ENCODE data around the gene CHST1.

The CHST1 gene

GRCh38 chr11:45665206-45665932 lies at the start of gene CHST1:
TSS of gene CHST1 (minus strand) at chr11:45665622. CDS start at chr11:45650923, 14,699 bp downstream.
- no peaks in the 10 kb centered on the region for H3K36me3 Mint-ChIP-seq (ENCODE audit: low read depth)
- DNase-seq: peak; percentile 45
- H3K4me3 Mint-ChIP-seq: peak within 1 kb of the TSS; percentile 64
- peaks cover 79% of the 10 kb centered on the region for H3K27me3 Mint-ChIP-seq
- H3K27ac Mint-ChIP-seq: no peak within 1 kb of the TSS
- H3K4me1 Mint-ChIP-seq (ENCODE audit: low read depth): peaks cover 9% of the 10 kb centered on the region
- H3K9me3 Mint-ChIP-seq: no peaks in the 10 kb centered on the region

DNA sequence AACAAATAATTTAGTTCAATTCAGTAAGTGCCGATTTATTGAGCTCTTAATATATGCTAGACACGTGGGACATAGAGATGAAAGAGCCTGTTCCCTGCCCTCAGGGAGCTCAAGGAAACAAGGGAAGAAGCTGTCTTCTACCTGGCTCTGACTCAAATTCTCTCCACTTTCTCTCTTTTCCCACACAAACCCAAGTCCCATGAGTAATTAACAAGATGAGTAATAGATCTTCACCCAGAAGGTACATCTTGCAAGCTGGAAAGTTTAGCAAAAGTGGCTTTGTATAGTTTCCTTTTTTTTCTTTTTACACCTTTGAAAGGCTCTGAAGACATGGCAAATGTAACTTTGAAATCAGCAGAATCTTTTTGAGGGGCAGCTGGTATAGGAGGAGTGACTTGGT lies 48.2 kb upstream of the CHST1 start:
- no peak for DNase-seq
- Mint-ChIP-seq H3K4me3 (no peak overlapping the region), H3K27me3 (peaks cover 47% of the 10 kb centered on the region), H3K9me3 (no peaks in the 10 kb centered on the region), H3K4me1 (ENCODE audit: low read depth) (peaks cover 9% of the 10 kb centered on the region), H3K27ac (no peak overlapping the region), H3K36me3 (ENCODE audit: low read depth) (no peaks in the 10 kb centered on the region)

- no peaks in the 10 kb centered on the region for H3K9me3 Mint-ChIP-seq
- no peaks in the 10 kb centered on the region for H3K36me3 Mint-ChIP-seq (ENCODE audit: low read depth)
- no peak overlapping the region for H3K27ac Mint-ChIP-seq
- peaks cover 63% of the 10 kb centered on the region for H3K27me3 Mint-ChIP-seq
- no peak for DNase-seq
- H3K4me3 Mint-ChIP-seq: no peak overlapping the region
- H3K4me1 Mint-ChIP-seq (ENCODE audit: low read depth): peaks cover 9% of the 10 kb centered on the region
Measured at GRCh38 chr11:45710561-45710960, 45.1 kb upstream of the CHST1 start.

- Mint-ChIP-seq H3K9me3 (no peaks in the 10 kb centered on the region), H3K27me3 (peaks cover 56% of the 10 kb centered on the region), H3K27ac (no peak overlapping the region), H3K36me3 (ENCODE audit: low read depth) (no peaks in the 10 kb centered on the region), H3K4me3 (no peak overlapping the region), H3K4me1 (ENCODE audit: low read depth) (peaks cover 7% of the 10 kb centered on the region)
- DNase-seq: no peak
Measured at GRCh38 chr11:45708887-45709663, 43.7 kb upstream of the CHST1 start.

DNA sequence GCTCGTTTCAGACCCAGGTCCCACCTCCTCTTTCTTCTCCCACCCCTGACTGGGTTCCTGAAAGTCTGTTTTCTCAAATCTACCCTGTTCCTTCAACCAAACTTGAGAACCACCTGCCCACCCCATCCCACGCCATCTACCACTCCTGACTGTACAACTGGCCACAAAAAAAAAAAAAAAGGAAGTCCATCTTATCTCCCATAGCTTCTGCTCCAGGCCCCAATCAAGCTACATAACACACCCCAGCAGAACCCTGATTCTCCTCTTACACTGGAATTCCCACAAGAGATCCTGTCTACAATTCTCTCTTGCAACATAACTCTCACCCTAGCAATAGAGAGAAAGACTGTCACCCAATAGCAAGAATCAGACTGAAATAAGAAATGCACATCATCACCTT lies 39.2 kb upstream of the CHST1 start:
- no peak for DNase-seq
- Mint-ChIP-seq H3K9me3 (no peaks in the 10 kb centered on the region), H3K27ac (no peak overlapping the region), H3K27me3 (peaks cover 45% of the 10 kb centered on the region), H3K4me1 (ENCODE audit: low read depth) (no peaks in the 10 kb centered on the region), H3K4me3 (no peak overlapping the region), H3K36me3 (ENCODE audit: low read depth) (no peaks in the 10 kb centered on the region)

GRCh38 chr11:45704133-45704532 lies 38.7 kb upstream of the CHST1 start:
- no peaks in the 10 kb centered on the region for H3K36me3 Mint-ChIP-seq (ENCODE audit: low read depth)
- no peak overlapping the region for H3K27ac Mint-ChIP-seq
- DNase-seq: no peak
- H3K9me3 Mint-ChIP-seq: no peaks in the 10 kb centered on the region
- H3K4me1 Mint-ChIP-seq (ENCODE audit: low read depth): no peaks in the 10 kb centered on the region
- no peak overlapping the region for H3K4me3 Mint-ChIP-seq
- H3K27me3 Mint-ChIP-seq: peaks cover 44% of the 10 kb centered on the region

DNA sequence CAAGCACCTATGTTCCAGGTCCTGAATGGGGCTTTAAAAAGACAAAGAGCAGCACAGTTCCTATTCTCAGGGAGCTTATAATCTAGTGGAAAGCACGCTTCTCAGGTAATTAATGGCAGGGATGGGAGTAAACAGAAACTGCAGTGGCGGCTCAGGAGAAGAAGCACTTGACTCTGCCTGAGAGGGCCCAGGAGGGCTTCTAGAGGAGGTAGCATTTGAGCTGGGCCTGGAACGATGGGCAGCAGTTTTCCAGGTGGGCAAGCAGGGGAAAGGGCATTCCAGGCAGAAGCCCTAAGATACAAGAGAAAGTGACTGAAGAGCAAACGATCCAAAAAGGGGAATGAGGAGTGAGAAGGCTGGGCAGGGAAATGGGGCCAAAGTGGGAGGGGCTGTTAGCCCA lies 37.1 kb upstream of the CHST1 start:
- no peaks in the 10 kb centered on the region for H3K36me3 Mint-ChIP-seq (ENCODE audit: low read depth)
- H3K27ac Mint-ChIP-seq: no peak overlapping the region
- no peaks in the 10 kb centered on the region for H3K4me1 Mint-ChIP-seq (ENCODE audit: low read depth)
- DNase-seq: no peak
- no peak overlapping the region for H3K4me3 Mint-ChIP-seq
- no peaks in the 10 kb centered on the region for H3K9me3 Mint-ChIP-seq
- H3K27me3 Mint-ChIP-seq: peaks cover 35% of the 10 kb centered on the region

GRCh38 chr11:45698777-45699497 lies 33.5 kb upstream of the CHST1 start:
- DNase-seq: no peak
- Mint-ChIP-seq H3K4me1 (ENCODE audit: low read depth) (no peaks in the 10 kb centered on the region), H3K27me3 (peaks cover 24% of the 10 kb centered on the region), H3K4me3 (no peak overlapping the region), H3K9me3 (no peaks in the 10 kb centered on the region), H3K27ac (no peak overlapping the region), H3K36me3 (ENCODE audit: low read depth) (no peaks in the 10 kb centered on the region)

DNA sequence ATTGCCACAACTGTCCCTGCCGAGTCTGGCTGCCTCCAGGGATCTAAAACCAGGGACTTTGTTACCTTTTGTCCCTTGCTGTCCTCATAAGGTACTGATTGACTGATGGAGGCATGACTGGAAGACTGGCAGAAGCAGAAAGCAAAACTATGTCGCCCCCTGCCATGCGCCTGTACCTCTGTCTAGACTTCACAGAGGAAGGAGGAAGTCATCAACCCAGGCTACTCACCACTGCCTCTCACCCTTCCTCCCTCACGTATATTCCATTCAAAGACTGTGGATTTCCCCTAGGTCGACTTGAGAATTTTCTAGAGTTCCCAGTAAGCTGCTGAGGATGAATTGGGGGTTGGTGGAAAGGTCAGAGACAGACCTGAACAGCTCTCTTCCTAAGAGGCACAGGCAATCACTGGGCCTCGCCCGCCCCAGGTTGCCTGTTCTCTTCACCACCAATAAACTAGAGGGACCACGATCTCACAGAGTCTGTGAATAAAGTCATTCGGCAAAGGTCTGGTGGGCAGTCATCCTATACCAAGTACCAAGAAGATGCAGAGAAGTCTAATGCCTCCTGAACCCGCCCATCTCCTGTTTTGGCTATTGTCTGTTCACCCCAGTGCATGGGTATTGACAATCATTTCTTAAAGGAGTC lies 27.5 kb upstream of the CHST1 start:
- H3K27me3 Mint-ChIP-seq: peaks cover 3% of the 10 kb centered on the region
- no peak overlapping the region for H3K4me3 Mint-ChIP-seq
- no peak for DNase-seq
- no peak overlapping the region for H3K27ac Mint-ChIP-seq
- H3K4me1 Mint-ChIP-seq (ENCODE audit: low read depth): no peaks in the 10 kb centered on the region
- no peaks in the 10 kb centered on the region for H3K36me3 Mint-ChIP-seq (ENCODE audit: low read depth)
- H3K9me3 Mint-ChIP-seq: no peaks in the 10 kb centered on the region

- H3K4me3 Mint-ChIP-seq: no peak overlapping the region
- peaks cover 10% of the 10 kb centered on the region for H3K27me3 Mint-ChIP-seq
- DNase-seq: no peak
- no peaks in the 10 kb centered on the region for H3K9me3 Mint-ChIP-seq
- no peaks in the 10 kb centered on the region for H3K36me3 Mint-ChIP-seq (ENCODE audit: low read depth)
- no peaks in the 10 kb centered on the region for H3K4me1 Mint-ChIP-seq (ENCODE audit: low read depth)
- H3K27ac Mint-ChIP-seq: no peak overlapping the region
Measured at GRCh38 chr11:45688472-45689033, 23.1 kb upstream of the CHST1 start.

GRCh38 chr11:45687836-45688235 lies 22.4 kb upstream of the CHST1 start:
- no peak for DNase-seq
- Mint-ChIP-seq H3K27me3 (peaks cover 10% of the 10 kb centered on the region), H3K9me3 (no peaks in the 10 kb centered on the region), H3K36me3 (ENCODE audit: low read depth) (no peaks in the 10 kb centered on the region), H3K4me3 (no peak overlapping the region), H3K4me1 (ENCODE audit: low read depth) (no peaks in the 10 kb centered on the region), H3K27ac (no peak overlapping the region)

GRCh38 chr11:45685964-45686537 lies 20.6 kb upstream of the CHST1 start:
- Mint-ChIP-seq H3K36me3 (ENCODE audit: low read depth) (no peaks in the 10 kb centered on the region), H3K27me3 (peaks cover 10% of the 10 kb centered on the region), H3K9me3 (no peaks in the 10 kb centered on the region), H3K4me3 (no peak overlapping the region), H3K27ac (no peak overlapping the region), H3K4me1 (ENCODE audit: low read depth) (no peaks in the 10 kb centered on the region)
- DNase-seq: no peak

DNA sequence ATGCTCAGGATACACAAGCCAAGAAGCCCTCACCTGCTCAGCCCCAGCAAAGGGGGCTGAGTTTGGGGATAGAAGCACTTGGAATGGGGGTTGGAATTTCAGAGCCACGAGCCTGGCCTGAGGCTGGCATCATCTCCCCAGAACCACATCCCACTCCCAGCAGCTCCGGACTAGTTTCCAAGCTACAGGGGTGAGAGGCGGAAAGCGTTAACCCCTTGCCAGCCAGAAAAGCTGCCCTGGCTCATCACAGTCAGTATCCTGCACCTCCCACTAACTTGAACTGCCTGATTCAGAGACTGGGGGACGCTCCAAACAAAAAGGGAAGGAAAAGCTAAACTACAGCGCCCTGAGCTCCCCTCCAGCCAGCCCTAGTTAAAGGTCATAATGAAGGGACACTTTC lies 19.0 kb upstream of the CHST1 start:
- Mint-ChIP-seq H3K9me3 (no peaks in the 10 kb centered on the region), H3K27me3 (peaks cover 10% of the 10 kb centered on the region), H3K36me3 (ENCODE audit: low read depth) (no peaks in the 10 kb centered on the region), H3K27ac (no peak overlapping the region), H3K4me1 (ENCODE audit: low read depth) (no peaks in the 10 kb centered on the region), H3K4me3 (no peak overlapping the region)
- DNase-seq: no peak
